ENCODE measurements around the gene NLGN3.

The NLGN3 gene

GRCh38 chrX:71144651-71145050, at the start of gene NLGN3:
NLGN3 (plus strand) TSS chrX:71144841; CDS start chrX:71147750, 2,909 bp downstream.
- DNase-seq = no peak

DNA sequence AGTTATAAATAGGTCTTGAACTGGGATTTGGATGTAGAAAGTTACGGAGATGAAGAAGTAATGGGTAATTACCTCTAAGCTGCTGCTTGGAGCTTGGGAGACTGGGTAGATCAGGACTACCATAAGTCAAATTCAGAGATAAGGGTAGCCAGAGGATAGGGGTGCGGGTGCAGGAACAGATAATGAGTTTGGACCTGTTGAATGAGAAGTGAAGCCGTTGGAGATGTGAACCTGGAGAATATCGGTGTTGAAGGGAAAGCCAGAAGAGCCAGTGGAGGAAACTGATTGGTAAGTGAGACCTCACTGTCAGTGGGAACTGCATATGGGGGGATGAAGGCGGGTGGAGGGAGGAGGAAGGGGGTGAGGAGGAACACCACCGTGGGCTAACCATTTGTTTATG, 49.6 kb upstream of the NLGN3 start:
- no peak for DNase-seq

- peak; percentile 93 for DNase-seq
These were observed 49.1 kb upstream of the NLGN3 start, which contains the start of gene FOXO4 for GRCh38 chrX:71095555-71095980. FOXO4 (plus strand) TSS chrX:71095851; CDS start chrX:71096529, 678 bp downstream.

GRCh38 chrX:71095981-71096759, 48.5 kb upstream of the NLGN3 start:
- no peak for DNase-seq

DNA sequence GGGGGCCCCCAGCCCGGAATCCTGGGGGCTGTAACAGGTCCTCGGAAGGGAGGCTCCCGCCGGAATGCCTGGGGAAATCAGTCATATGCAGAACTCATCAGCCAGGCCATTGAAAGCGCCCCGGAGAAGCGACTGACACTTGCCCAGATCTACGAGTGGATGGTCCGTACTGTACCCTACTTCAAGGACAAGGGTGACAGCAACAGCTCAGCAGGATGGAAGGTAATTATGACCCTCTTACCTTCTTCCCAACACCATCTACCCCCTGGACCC, 47.9 kb upstream of the NLGN3 start:
- no peak for DNase-seq

GRCh38 chrX:71098302-71098701, 46.3 kb upstream of the NLGN3 start:
- DNase-seq = peak; percentile 82

- DNase-seq = no peak
These were observed 45.6 kb upstream of the NLGN3 start for GRCh38 chrX:71098951-71099506.

- no peak for DNase-seq
These were observed 44.9 kb upstream of the NLGN3 start for GRCh38 chrX:71099736-71100135.

DNA sequence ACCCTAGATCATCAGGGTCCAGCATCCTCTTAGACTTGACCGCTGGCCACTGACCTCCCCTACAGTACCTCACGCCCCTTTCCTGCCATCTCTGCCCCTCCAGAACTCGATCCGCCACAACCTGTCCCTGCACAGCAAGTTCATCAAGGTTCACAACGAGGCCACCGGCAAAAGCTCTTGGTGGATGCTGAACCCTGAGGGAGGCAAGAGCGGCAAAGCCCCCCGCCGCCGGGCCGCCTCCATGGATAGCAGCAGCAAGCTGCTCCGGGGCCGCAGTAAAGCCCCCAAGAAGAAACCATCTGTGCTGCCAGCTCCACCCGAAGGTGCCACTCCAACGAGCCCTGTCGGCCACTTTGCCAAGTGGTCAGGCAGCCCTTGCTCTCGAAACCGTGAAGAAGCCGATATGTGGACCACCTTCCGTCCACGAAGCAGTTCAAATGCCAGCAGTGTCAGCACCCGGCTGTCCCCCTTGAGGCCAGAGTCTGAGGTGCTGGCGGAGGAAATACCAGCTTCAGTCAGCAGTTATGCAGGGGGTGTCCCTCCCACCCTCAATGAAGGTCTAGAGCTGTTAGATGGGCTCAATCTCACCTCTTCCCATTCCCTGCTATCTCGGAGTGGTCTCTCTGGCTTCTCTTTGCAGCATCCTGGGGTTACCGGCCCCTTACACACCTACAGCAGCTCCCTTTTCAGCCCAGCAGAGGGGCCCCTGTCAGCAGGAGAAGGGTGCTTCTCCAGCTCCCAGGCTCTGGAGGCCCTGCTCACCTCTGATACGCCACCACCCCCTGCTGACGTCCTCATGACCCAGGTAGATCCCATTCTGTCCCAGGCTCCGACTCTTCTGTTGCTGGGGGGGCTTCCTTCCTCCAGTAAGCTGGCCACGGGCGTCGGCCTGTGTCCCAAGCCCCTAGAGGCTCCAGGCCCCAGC, 43.8 kb upstream of the NLGN3 start:
- no peak for DNase-seq

DNA sequence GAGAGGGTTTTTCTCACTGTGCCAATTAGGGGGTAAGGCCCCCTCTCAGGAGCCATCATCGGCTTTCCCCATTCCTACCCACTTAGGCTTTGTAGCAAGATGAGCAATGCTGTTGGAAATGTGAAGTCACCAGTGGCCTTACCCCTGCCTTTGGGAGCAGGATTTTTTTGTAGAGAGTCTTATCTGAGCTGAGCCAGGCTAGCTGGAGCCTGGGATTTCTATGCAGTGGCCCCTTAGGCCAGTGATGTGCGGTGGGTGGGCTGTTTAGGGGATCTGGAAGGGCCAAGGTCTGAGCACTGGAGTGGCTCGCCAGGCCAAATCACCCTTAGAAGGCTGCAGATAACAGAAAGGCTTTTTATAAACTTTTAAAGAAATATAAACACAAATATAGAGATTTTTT, 42.3 kb upstream of the NLGN3 start:
- DNase-seq = no peak

- peak; percentile 61 for DNase-seq
These were observed 41.3 kb upstream of the NLGN3 start for GRCh38 chrX:71103110-71103983.

- DNase-seq = no peak
These were observed 39.0 kb upstream of the NLGN3 start for GRCh38 chrX:71105628-71106027.

- DNase-seq = peak; percentile 31
These were observed 38.2 kb upstream of the NLGN3 start, which contains the start of gene CXorf65 for GRCh38 chrX:71106427-71106826. CXorf65 (minus strand) TSS chrX:71106740; CDS start chrX:71106556, 184 bp downstream.

DNA sequence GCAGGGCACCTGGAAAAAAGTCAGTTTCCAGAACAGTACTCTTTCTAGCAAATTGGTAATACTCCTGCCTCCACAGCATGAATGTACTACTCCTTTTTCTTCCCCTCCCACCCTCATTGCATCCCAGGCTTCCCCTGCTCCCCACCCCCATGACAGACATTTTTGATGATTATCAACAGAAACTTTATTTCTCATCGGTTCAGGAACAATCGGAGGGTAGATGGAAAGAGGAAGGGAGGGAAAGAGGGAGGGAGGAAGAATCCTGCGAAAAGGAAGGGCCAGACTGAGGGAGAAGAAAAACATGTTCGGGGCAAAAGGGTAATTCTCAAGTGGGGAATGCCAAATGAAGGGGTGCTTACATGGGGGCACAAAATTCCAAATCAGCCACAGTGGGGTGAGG, 37.4 kb upstream of the NLGN3 start:
- no peak for DNase-seq

DNA sequence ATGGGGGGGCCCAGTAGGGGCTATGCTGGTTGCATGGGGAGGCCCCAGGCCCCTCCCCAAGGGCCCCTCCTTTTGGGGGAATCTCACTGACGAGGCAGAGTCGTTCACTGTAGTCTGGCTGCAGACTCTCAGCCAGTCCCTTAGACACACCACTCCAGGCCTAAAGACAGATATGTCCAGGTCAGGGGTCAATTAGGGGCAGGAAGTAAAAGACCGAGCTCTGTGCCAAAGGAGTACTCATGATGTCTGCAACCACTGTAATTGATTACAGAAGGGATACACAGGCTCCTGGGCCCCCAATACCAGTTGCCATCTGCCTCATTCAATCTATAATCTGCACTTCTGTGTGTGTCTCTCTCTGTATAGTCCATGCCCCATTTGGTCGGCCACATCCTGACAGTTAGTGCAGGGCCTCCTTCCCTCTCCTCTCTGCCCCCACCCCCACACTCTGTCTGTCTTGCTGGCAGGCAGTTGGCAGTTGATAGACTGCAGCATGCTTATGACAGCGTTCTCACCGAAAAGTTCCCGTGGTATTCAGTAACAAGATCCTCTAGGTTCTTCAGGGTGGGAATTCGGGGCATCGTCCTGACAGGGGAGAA, 36.8 kb upstream of the NLGN3 start:
- peak; percentile 44 for DNase-seq

- no peak for DNase-seq
These were observed 35.6 kb upstream of the NLGN3 start for GRCh38 chrX:71109051-71109450.

DNA sequence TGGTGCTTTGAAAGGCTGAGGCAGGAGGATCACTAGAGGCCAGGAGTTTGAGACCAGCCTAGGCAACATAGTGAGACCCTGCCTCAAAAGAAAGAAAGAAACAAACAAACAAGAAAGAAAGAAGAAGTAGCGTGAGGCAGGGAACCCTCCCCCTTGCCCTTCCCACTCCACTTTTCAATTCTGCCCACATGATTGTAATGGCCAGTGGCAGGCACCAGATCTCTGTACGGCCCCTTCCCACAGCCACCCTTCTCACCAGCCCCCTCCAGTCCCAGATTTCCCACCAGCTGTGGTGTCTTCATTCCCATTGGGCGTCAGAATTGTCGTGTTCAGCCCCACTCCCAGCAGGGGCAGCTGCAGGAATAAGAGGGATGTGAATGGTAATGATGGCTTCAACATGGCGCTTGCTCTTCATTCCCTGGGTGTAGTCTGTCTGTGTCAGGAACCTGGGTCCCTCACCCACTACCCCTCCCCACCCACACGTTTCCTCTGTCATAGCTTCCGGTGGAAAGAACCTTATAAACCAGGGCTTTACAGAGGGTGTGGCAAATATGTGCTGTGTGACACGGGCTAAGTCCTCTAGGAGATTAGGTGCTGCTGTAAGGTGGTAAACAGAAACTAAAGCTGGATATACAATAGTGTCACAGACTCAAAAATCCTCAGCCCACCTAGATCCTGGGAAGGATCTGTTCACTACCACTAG, 33.3 kb upstream of the NLGN3 start, which contains the start of gene IL2RG:
TSS of gene IL2RG (minus strand) at position 437 of the 703 bp plus-strand sequence. CDS start at position 399, 38 bp downstream.
- DNase-seq = peak; percentile 91

- DNase-seq = peak; percentile 26
These were observed 32.7 kb upstream of the NLGN3 start for GRCh38 chrX:71111921-71112431.

- DNase-seq = no peak
These were observed 27.3 kb upstream of the NLGN3 start for GRCh38 chrX:71117358-71117757.

DNA sequence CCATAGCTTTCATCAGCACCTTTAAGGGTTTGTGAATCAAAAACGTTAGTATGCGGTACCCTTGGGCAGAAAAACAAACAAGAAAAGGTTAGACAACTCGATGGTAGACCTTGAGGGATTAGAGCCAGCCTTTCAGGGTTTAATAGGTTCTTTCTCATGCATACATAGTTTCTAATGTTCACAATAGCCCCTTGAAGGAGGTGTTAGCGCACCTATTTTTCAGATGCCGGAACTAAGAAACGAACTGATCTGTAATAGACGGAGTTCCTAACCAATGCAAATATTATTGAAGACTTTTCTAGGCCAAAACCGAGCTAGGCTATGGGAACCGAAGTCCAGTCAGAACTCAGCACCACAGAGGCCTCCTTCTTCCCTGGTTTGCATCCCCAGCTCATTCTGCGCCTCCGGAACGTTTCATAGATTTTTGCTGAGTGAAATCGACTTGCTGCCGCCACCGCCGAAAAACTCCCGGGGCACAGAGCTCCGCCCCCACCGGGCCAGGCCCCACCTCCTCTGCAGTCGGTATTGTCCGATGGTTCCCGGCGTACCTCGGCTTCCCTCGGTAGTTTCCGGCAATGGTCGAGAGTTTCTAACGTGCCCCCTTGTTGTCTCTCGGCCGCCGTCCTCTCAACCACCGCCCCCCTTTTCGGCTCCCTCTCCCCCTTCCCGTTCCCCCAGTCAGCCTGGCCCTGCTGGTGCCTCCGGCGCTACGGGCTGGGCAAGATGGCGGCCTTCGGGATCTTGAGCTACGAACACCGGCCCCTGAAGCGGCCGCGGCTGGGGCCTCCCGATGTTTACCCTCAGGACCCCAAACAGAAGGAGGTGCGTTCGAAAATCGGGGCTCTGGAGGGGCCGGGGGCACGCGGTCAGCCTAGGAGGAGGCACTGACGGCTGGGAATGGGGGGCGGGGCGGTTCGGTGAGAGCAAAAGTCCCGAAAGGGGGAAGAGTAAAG, 26.3 kb upstream of the NLGN3 start, which contains the start of gene MED12:
TSS of gene MED12 (plus strand) at position 565 of the 953 bp plus-strand sequence. CDS start at position 724, 159 bp downstream.
- peak; percentile 83 for DNase-seq

Data from CD4-positive, alpha-beta T cell treated with Interleukin-15 for 1 hour (primary cell).